ENCODE measurements around the gene TMCO2.

GRCh38 chr1:40264354-40264781, 16.6 kb downstream of the TMCO2 start:
- TF ChIP-seq REST (IDR thresholded peaks at IDR 0.05; ENCODE audit: low read depth) (no peak), RAD21 (IDR thresholded peaks at IDR 0.05; ENCODE audit: low read depth) (no peak), CTCF (IDR thresholded peaks at IDR 0.05 in 2 of 3, conservative IDR thresholded peaks at IDR 0.05 in 1 of 3; ENCODE audit: borderline replicate concordance in 1 of 3, insufficient read depth in 1 of 3, low read depth in 2 of 3, low read length in 2 of 3) (no peak), POLR2A (IDR thresholded peaks at IDR 0.05; ENCODE audit: borderline replicate concordance, extremely low read depth, insufficient read depth, insufficient read length) (no peak), EZH2 (IDR thresholded peaks at IDR 0.05) (no peak), SIN3A (IDR thresholded peaks at IDR 0.05; ENCODE audit: low read depth) (no peak), POLR2AphosphoS5 (IDR thresholded peaks at IDR 0.05; ENCODE audit: low read depth, low read length) (no peak), EZH2phosphoT487 (IDR thresholded peaks at IDR 0.05; ENCODE audit: borderline replicate concordance) (no peak), MAX (IDR thresholded peaks at IDR 0.05) (no peak)
